Adrenal gland (tissue), 12 donors: ENCODE data around the gene ITPRIP. TPM values are rescaled to one million over a fixed set of nuclear protein-coding genes. Genes with fewer than 3 reads are reported as not detected.

ENCODE experiments used
- DNase-seq, 7 donors: peaks; one replicate each; pipeline ENCODE4 v3.0.0-alpha.2; 2019 to 2020
- H3K27ac ChIP-seq, 5 donors: fragments of 200-600 bp; sonication (generic) in 4 of 5; 1 replicate in 3 of 5; 2 replicates in 2 of 5; pipeline versions ENCODE4 v1.5.1 to v1.8.0; 2016 to 2020; ENCODE audit warnings: mild to moderate bottlenecking in 1 of 5
- H3K27me3 ChIP-seq: fragments of 200-600 bp; 2 replicates; pipeline ENCODE4 v1.8.0; 2021
- H3K36me3 ChIP-seq, 2 donors: fragments of 200-600 bp; replicated peaks in 1 of 2; 1 replicate in 1 of 2; 2 replicates in 1 of 2; pipeline versions ENCODE4 v1.5.1 to v1.8.0; 2018 to 2022
- H3K4me1 ChIP-seq, 2 donors: fragments of 200-600 bp; replicated peaks in 1 of 2; 1 replicate in 1 of 2; 2 replicates in 1 of 2; pipeline versions ENCODE4 v1.5.1 to v1.8.0; 2018 to 2021
- H3K4me3 ChIP-seq, 4 donors: fragments of 200-600 bp; sonication (generic) in 3 of 4; one replicate each; pipeline ENCODE4 v1.5.1; 2016 to 2018
- H3K9me3 ChIP-seq, 3 donors: fragments of 200-600 bp; sonication (generic) in 1 of 3; replicated peaks in 1 of 3; 1 replicate in 2 of 3; 2 replicates in 1 of 3; pipeline versions ENCODE4 v1.5.1 to v1.8.0; 2016 to 2021
- POLR2A ChIP-seq, 2 donors: fragments of 450-650 bp; IDR thresholded peaks; one replicate each; pipeline ENCODE4 v1.6.1; 2017; ENCODE audit warnings: antibody characterized with exemption in 2 of 2, mild to moderate bottlenecking in 2 of 2, moderate library complexity in 1 of 2
- WGBS, 4 donors: extraction: QIAGEN DNeasy Blood & Tissue Kit in 2 of 4; methylation state at CpG; one replicate each; pipeline versions ENCODE4 v1.1.5 to v1.1.7; 2013 to 2017; 5-methylcytosine and 5-hydroxymethylcytosine counted together
- intact Hi-C, 2 donors: fragments of 100-400 bp; cut with DNase I; formaldehyde crosslinking; loops; one replicate each; pipeline versions ENCODE4 v1.14.1 to v1.15.0; 2022 to 2023
- polyA plus RNA-seq, 3 donors: library from polyadenylated mRNA; stranded (reverse); fragments of 200-250 nt in 2 of 3; fragments of 350-450 nt in 1 of 3; fragmentation: Illumina TruSeq in 1 of 3; extraction: RNeasy Lipid Tissue Mini Kit (QIAGEN cat#74804) in 1 of 3; gene quantifications; one replicate each; pipeline ENCODE4 v1.2.3, GENCODE V29; 2013 to 2014
- total RNA-seq, 9 donors: library from RNA; depleted of rRNA in 4 of 9; stranded (reverse); fragments of >200 nt in 4 of 9; fragments of 120-200 nt in 1 of 9; fragmentation: NEBNext Ultra II Directional in 1 of 9; extraction: Animal tissue kit (Norgen Biotek cat#: 25700) in 1 of 9; gene quantifications; one replicate each; pipeline versions ENCODE4 v1.1.0 to v1.2.4, GENCODE V29; 2013 to 2023
- TF ChIP-seq, protein P1 (sequence below), 6 experiments: fragments of 450-650 bp in 4 of 6; fragments of 200-600 bp in 2 of 6; sonication (generic) in 1 of 6; IDR thresholded peaks; 1 replicate in 5 of 6; 2 replicates in 1 of 6; pipeline versions ENCODE4 v1.5.1 to v1.8.0; 2016 to 2021; ENCODE audit warnings: antibody characterized with exemption in 6 of 6, mild to moderate bottlenecking in 2 of 6, moderate library complexity in 1 of 6
- donor health status: healthy with polysubstance abuse.
- donor health status: Bipolar disorder and iron deficiency.
- donor health status: DM: yes; HTN: yes; CAD: no.
- donor health status: DM: no; HTN: no; CAD: no.
- donor health status: DM: no; HTN: no; CAD: no.
- donor health status: DM: yes; HTN: yes; CAD: no.

Gene ITPRIP
- total and polyA plus RNA-seq, 12 donors, result 4.2 to 27.0 (median 19.1) TPM

DNA sequence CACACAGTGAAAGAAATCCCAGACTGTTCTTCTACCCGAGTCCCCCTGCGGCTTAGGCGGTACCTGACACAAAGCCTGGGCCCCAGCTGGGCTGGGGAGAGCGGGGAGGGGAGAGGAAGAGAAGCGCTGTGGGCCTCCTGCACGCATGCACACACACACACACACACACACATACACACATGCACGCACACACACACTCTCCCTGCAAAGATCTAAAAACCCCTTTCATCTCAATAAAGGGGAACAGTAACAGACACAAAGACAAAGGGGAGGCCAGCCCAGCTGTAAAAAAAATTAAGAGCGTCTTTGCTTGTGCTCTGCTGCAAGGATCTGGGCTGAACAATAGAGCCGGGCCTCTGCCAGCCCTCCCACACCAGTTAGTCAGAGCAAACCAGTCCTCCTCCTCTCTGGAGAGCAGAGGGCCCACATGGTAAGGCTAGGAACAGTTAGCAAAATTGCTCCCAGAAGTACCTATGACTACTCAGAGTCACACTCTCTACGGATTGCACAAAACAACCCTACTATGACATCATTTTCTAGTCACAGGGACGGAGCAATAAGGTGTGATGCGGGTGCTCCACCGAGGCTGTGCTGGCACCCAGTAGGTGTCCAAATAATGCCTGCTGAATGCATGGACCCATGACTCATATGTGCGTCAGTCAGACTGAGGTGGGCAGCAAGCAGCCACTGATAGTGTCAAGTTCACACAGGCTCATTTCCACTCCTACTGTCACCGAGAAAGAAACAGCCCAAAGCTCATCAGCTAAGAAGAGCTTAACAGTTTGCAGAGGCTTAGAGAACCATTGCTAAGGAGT lies 9.2 kb downstream of the ITPRIP start:
- H3K4me3 ChIP-seq, result peak overlapping the region in 1 of 4 donors; percentile 13
- peaks cover 60 to 81% of the 10 kb centered on the region in 2 donors for H3K4me1 ChIP-seq
- peak overlapping the region; percentile 34 to 88 (median 56) for H3K27ac ChIP-seq
- intact Hi-C loops, result no loop called here
- no peak for TF ChIP-seq POLR2A (IDR thresholded peaks at IDR 0.05)
- TF ChIP-seq, protein P1, sequence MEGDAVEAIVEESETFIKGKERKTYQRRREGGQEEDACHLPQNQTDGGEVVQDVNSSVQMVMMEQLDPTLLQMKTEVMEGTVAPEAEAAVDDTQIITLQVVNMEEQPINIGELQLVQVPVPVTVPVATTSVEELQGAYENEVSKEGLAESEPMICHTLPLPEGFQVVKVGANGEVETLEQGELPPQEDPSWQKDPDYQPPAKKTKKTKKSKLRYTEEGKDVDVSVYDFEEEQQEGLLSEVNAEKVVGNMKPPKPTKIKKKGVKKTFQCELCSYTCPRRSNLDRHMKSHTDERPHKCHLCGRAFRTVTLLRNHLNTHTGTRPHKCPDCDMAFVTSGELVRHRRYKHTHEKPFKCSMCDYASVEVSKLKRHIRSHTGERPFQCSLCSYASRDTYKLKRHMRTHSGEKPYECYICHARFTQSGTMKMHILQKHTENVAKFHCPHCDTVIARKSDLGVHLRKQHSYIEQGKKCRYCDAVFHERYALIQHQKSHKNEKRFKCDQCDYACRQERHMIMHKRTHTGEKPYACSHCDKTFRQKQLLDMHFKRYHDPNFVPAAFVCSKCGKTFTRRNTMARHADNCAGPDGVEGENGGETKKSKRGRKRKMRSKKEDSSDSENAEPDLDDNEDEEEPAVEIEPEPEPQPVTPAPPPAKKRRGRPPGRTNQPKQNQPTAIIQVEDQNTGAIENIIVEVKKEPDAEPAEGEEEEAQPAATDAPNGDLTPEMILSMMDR (IDR thresholded peaks at IDR 0.05), result no peak
- no peaks in the 10 kb centered on the region for H3K9me3 ChIP-seq
- DNase-seq, result peak in 3 of 7 donors; percentile 39 to 68 (median 52)
- WGBS, 4 donors, result 37 to 59% (median 58%) methylated on average over 11 to 15 of the region's 15 CpGs
- H3K36me3 ChIP-seq, result no peaks in the 10 kb centered on the region
- no peaks in the 10 kb centered on the region for H3K27me3 ChIP-seq

- H3K36me3 ChIP-seq, result no peaks in the 10 kb centered on the region
- TF ChIP-seq, protein P1 (IDR thresholded peaks at IDR 0.05), result no peak
- TF ChIP-seq POLR2A (IDR thresholded peaks at IDR 0.05), result no peak
- no peaks in the 10 kb centered on the region for H3K9me3 ChIP-seq
- 0 to 41% (median 37%) methylated on average over 3 of the region's 3 CpGs for WGBS, 4 donors
- intact Hi-C loops, result no loop called here
- peak in 1 of 7 donors; percentile 59 for DNase-seq
- H3K27me3 ChIP-seq, result no peaks in the 10 kb centered on the region
- H3K4me1 ChIP-seq, result peaks cover 60 to 86% of the 10 kb centered on the region in 2 donors
- peak overlapping the region; percentile 34 to 88 (median 56) for H3K27ac ChIP-seq
- peak overlapping the region in 1 of 4 donors; percentile 13 for H3K4me3 ChIP-seq
These were observed 9.7 kb downstream of the ITPRIP start for GRCh38 chr10:104328646-104328895.

DNA sequence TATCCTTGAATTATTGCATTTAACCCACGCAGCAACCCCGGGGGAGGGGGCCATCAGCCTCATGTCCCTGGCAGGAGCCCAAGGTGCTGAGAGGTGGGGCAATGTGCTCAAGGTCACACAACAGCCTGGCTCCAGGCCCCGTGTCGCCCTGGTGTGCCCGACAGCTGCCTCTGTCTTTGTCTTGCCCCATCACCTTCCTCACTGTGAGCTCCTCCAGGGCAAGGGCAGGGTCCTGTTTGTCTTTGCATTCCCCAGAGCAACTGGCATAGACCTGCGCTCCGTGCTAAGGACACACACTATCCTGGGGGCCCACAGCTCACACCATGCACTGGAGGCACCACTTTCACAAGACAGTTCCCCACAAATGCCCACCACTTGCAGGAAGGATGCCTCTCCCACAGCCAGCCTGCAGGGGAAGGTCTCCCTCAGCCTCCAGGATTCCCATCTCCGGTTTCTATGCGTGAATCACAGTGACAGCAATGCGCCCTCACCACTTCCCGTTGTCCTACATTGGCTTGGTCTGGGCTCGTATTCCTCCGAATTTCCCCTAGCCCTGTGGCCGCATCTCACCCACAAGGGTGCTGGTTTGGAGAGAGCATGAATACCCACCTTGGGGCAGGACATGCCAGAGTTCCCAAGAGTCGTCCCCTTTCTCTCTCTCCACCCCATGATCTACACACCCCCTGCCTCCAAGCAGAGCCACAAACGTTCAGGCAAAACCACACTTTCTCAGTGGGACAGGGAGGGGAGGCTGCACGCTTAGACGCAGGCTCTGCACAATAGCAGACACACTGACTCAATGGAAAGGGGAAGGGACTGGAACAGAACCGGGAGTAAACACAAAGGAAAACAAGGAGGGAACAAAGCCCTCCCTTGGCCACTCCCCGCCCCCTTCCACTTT lies 10.3 kb downstream of the ITPRIP start:
- peak in 6 of 7 donors; percentile 46 to 85 (median 70) for DNase-seq
- Histone ChIP-seq H3K27me3 (no peaks in the 10 kb centered on the region), H3K9me3 (no peaks in the 10 kb centered on the region), H3K36me3 (no peaks in the 10 kb centered on the region), H3K27ac (peak overlapping the region; percentile 34 to 88 (median 56)), H3K4me1 (peaks cover 60 to 92% of the 10 kb centered on the region in 2 donors), H3K4me3 (peak overlapping the region in 1 of 4 donors; percentile 13)
- peak in 1 of 2 donors; percentile 6 for TF ChIP-seq POLR2A (IDR thresholded peaks at IDR 0.05)
- TF ChIP-seq, protein P1 (IDR thresholded peaks at IDR 0.05), result peak in 2 of 6 experiments; percentile 15 to 21
- intact Hi-C loops, result no loop called here
- WGBS, 4 donors, result 24 to 37% (median 33%) methylated on average over 16 to 20 of the region's 20 CpGs

- Histone ChIP-seq H3K4me1 (peaks cover 60 to 93% of the 10 kb centered on the region in 2 donors), H3K4me3 (no peak overlapping the region), H3K27me3 (no peaks in the 10 kb centered on the region), H3K9me3 (no peaks in the 10 kb centered on the region), H3K27ac (peak overlapping the region in 4 of 5 donors; percentile 3 to 88 (median 64)), H3K36me3 (no peaks in the 10 kb centered on the region)
- DNase-seq, result no peak
- TF ChIP-seq POLR2A (IDR thresholded peaks at IDR 0.05), result no peak
- TF ChIP-seq, protein P1 (IDR thresholded peaks at IDR 0.05), result no peak
- 87 to 92% (median 89%) methylated on average over 9 of the region's 9 CpGs for WGBS, 4 donors
- intact Hi-C loops, result no loop called here
These were observed 11.2 kb downstream of the ITPRIP start for GRCh38 chr10:104326991-104327610.
